ENCODE data around the gene OGFR. TPM values are rescaled to one million over a fixed set of nuclear protein-coding genes. Genes with fewer than 3 reads are reported as not detected.

Gene OGFR
- total and polyA plus RNA-seq, 2 donors: 18.7 to 47.2 TPM

- Histone ChIP-seq H3K4me1 (ENCODE audit: insufficient read depth) (no peaks in the 10 kb centered on the region), H3K36me3 (ENCODE audit: insufficient read depth) (no peaks in the 10 kb centered on the region), H3K27ac (ENCODE audit: low read depth) (no peak overlapping the region), H3K4me3 (ENCODE audit: low read depth, low read length) (no peak overlapping the region)
- DNase-seq (ENCODE audit: extremely low spot score): no peak
- WGBS: 74% methylated on average over 11 of the region's 11 CpGs
Measured at GRCh38 chr20:62772619-62772989, 32.0 kb upstream of the OGFR start.

- Histone ChIP-seq H3K4me1 (ENCODE audit: insufficient read depth) (no peaks in the 10 kb centered on the region), H3K36me3 (ENCODE audit: insufficient read depth) (no peaks in the 10 kb centered on the region), H3K27ac (ENCODE audit: low read depth) (no peak overlapping the region), H3K4me3 (ENCODE audit: low read depth, low read length) (no peak overlapping the region)
- WGBS: 52% methylated on average over 19 of the region's 19 CpGs
- no peak for DNase-seq (ENCODE audit: extremely low spot score)
Measured at GRCh38 chr20:62772990-62773844, 31.4 kb upstream of the OGFR start.

GRCh38 chr20:62773845-62774714 lies 30.6 kb upstream of the OGFR start:
- H3K4me1 ChIP-seq (ENCODE audit: insufficient read depth): no peaks in the 10 kb centered on the region
- DNase-seq (ENCODE audit: extremely low spot score): no peak
- no peak overlapping the region for H3K4me3 ChIP-seq (ENCODE audit: low read depth, low read length)
- 60% methylated on average over 29 of the region's 29 CpGs for WGBS
- no peaks in the 10 kb centered on the region for H3K36me3 ChIP-seq (ENCODE audit: insufficient read depth)
- no peak overlapping the region for H3K27ac ChIP-seq (ENCODE audit: low read depth)

- WGBS: 75% methylated on average over 8 of the region's 8 CpGs
Measured at GRCh38 chr20:62774762-62775161, 29.9 kb upstream of the OGFR start.

GRCh38 chr20:62775206-62775605 lies 29.4 kb upstream of the OGFR start:
- Histone ChIP-seq H3K27ac (ENCODE audit: low read depth) (no peak overlapping the region), H3K4me1 (ENCODE audit: insufficient read depth) (no peaks in the 10 kb centered on the region), H3K36me3 (ENCODE audit: insufficient read depth) (no peaks in the 10 kb centered on the region), H3K4me3 (ENCODE audit: low read depth, low read length) (no peak overlapping the region)
- no peak for DNase-seq (ENCODE audit: extremely low spot score)
- WGBS: 90% methylated on average over 9 of the region's 9 CpGs

More at GRCh38 chr20:62774762-62775161, 29.9 kb upstream of the OGFR start:
- Histone ChIP-seq H3K27ac (ENCODE audit: low read depth) (no peak overlapping the region), H3K36me3 (ENCODE audit: insufficient read depth) (no peaks in the 10 kb centered on the region), H3K4me1 (ENCODE audit: insufficient read depth) (no peaks in the 10 kb centered on the region), H3K4me3 (ENCODE audit: low read depth, low read length) (no peak overlapping the region)
- no peak for DNase-seq (ENCODE audit: extremely low spot score)

- Histone ChIP-seq H3K4me1 (ENCODE audit: insufficient read depth) (no peaks in the 10 kb centered on the region), H3K27ac (ENCODE audit: low read depth) (no peak overlapping the region), H3K4me3 (ENCODE audit: low read depth, low read length) (no peak overlapping the region), H3K36me3 (ENCODE audit: insufficient read depth) (no peaks in the 10 kb centered on the region)
- DNase-seq (ENCODE audit: extremely low spot score): no peak
- 88% methylated on average over 24 of the region's 24 CpGs for WGBS
Measured at GRCh38 chr20:62776035-62776691, 28.5 kb upstream of the OGFR start.

- Histone ChIP-seq H3K4me3 (ENCODE audit: low read depth, low read length) (no peak overlapping the region), H3K36me3 (ENCODE audit: insufficient read depth) (no peaks in the 10 kb centered on the region), H3K4me1 (ENCODE audit: insufficient read depth) (no peaks in the 10 kb centered on the region), H3K27ac (ENCODE audit: low read depth) (no peak overlapping the region)
- no peak for DNase-seq (ENCODE audit: extremely low spot score)
- 77% methylated on average over 14 of the region's 14 CpGs for WGBS
Measured at GRCh38 chr20:62776692-62777527, 27.7 kb upstream of the OGFR start.

GRCh38 chr20:62777528-62777830 lies 27.2 kb upstream of the OGFR start:
- Histone ChIP-seq H3K27ac (ENCODE audit: low read depth) (no peak overlapping the region), H3K36me3 (ENCODE audit: insufficient read depth) (no peaks in the 10 kb centered on the region), H3K4me1 (ENCODE audit: insufficient read depth) (no peaks in the 10 kb centered on the region), H3K4me3 (ENCODE audit: low read depth, low read length) (no peak overlapping the region)
- DNase-seq (ENCODE audit: extremely low spot score): no peak
- WGBS: 91% methylated on average over 8 of the region's 8 CpGs

- no peaks in the 10 kb centered on the region for H3K36me3 ChIP-seq (ENCODE audit: insufficient read depth)
- WGBS: 91% methylated on average over 9 of the region's 9 CpGs
- no peaks in the 10 kb centered on the region for H3K4me1 ChIP-seq (ENCODE audit: insufficient read depth)
Measured at GRCh38 chr20:62778058-62778457, 26.6 kb upstream of the OGFR start.

GRCh38 chr20:62778601-62779416 lies 25.8 kb upstream of the OGFR start:
- Histone ChIP-seq H3K27ac (ENCODE audit: low read depth) (no peak overlapping the region), H3K4me1 (ENCODE audit: insufficient read depth) (no peaks in the 10 kb centered on the region), H3K4me3 (ENCODE audit: low read depth, low read length) (no peak overlapping the region), H3K36me3 (ENCODE audit: insufficient read depth) (no peaks in the 10 kb centered on the region)
- DNase-seq (ENCODE audit: extremely low spot score): no peak
- WGBS: 77% methylated on average over 24 of the region's 24 CpGs

More at GRCh38 chr20:62778058-62778457, 26.6 kb upstream of the OGFR start:
- no peak for DNase-seq (ENCODE audit: extremely low spot score)
- Histone ChIP-seq H3K27ac (ENCODE audit: low read depth) (no peak overlapping the region), H3K4me3 (ENCODE audit: low read depth, low read length) (no peak overlapping the region)

GRCh38 chr20:62779417-62779685 lies 25.3 kb upstream of the OGFR start:
- H3K4me3 ChIP-seq (ENCODE audit: low read depth, low read length): no peak overlapping the region
- WGBS: 91% methylated on average over 7 of the region's 7 CpGs
- no peak overlapping the region for H3K27ac ChIP-seq (ENCODE audit: low read depth)
- H3K4me1 ChIP-seq (ENCODE audit: insufficient read depth): no peaks in the 10 kb centered on the region
- no peak for DNase-seq (ENCODE audit: extremely low spot score)
- no peaks in the 10 kb centered on the region for H3K36me3 ChIP-seq (ENCODE audit: insufficient read depth)

- Histone ChIP-seq H3K27ac (ENCODE audit: low read depth) (no peak overlapping the region), H3K4me1 (ENCODE audit: insufficient read depth) (no peaks in the 10 kb centered on the region), H3K4me3 (ENCODE audit: low read depth, low read length) (no peak overlapping the region), H3K36me3 (ENCODE audit: insufficient read depth) (no peaks in the 10 kb centered on the region)
- DNase-seq (ENCODE audit: extremely low spot score): no peak
- 73% methylated on average over 20 of the region's 20 CpGs for WGBS
Measured at GRCh38 chr20:62780204-62780603, 24.4 kb upstream of the OGFR start.
